NCI-H1694 (cell line): ENCODE measurements around the gene INHA.

ENCODE experiments used
- DNase-seq: peaks from one replicate; lab custom pipeline; 2025; lab: John Stamatoyannopoulos, UW

INHA gene

DNA sequence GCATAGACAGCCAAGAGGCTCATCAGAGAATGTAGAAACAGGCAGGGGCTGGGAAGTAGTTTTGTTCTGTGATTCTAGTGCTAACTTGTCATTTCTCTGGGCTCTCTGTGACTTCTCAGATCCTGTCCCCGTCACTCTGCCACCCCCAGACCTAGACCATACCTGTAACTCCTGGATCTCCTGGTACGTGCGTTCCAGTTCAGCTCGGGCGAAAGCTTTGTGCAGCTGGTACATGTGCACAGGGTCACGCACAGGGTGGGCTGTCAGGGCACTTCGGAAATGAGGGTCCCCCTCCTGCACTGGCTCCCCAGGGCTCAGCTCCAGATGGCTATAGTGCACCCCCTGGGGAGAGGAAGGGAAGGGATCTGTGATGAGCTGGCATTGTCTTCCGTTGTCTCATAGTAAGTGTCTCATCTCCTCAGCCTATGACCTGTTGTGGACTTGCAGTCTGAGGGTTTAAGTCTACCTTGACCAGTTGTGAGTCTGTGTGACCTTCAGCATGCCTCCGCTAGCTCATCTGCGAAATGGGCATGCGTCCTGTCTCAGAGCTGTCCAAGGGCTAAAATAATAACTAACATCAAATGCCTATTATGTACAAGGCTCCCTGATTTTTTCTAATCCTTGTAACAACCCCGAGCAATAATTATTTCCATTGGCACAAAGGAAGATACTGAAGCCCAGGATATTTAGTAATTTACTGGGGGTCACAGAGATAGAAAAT, 31.2 kb upstream of the INHA start:
- no peak for DNase-seq

- DNase-seq = peak; percentile 58
These were observed 30.4 kb upstream of the INHA start for GRCh38 chr2:219541611-219542180.

DNA sequence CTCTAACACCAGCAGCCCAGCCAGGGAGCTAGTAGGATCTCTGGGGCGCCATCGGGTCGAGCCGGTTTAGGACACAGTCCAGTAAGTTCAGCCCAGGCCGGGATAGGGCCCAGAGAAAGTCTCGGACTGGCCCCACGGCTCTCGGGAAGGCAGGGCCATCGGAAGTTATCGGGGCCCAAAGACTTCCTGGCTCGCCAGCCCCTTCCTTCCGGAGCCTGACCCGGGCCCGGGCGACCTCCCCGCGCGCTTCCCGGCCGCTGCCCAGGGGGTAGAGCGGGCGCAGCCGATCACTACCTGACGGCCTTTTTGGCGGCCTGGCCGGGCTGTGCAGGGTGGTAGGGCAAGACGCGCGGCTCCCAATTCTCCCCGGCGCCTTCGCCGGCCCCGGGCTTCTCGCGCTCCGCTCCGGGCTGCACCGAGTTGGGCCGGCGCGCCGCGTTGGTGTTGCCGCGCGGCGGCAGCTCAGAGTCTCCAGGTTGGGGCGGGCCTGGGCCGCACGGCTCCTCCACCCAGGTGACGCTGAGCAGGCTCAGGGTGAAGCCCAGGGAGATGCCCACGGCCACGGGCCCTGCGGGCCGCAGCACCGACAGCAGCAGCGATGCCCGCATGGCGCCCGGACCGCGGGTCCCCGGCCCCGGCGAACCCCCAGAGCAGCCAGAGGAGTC, 29.0 kb upstream of the INHA start:
- no peak for DNase-seq

DNA sequence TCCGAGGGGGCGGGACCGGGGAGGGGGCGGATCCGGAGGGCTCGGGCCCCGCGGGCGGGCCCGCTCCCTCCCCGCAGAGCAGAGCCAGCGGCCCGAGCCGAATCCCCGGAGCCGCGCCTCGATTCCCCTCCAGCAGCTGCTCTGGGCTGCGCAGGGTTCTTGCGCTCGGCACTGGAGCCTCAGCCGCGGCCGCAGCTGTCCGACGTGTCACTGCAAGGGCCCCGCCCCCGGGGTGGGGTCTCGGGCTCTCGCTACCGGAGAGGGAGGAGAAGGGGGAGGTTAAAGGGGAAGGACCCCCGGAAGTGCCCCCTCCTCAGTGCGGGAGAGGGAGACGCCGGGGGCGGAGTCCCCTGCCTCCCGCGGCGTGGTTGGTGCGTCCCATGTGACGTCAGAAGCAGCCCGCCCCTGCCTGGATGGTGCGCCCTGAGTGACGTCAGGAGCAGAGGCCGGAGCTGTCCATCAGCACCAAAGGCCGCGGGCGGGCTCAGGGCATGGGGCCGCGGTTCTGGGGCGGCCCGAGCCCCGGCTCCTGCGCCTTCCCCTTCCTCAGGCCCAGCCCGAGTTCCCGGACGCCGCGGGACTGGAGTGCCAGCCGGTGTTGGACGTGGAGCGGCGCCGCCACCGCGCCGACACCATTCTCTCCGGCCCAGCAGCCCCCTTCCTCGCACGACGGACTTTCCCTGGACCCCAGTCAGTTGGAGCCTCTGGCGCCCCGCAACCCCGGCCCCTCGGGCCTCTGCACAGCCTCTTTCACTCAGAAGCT, 28.3 kb upstream of the INHA start, which contains the start of the genes CHPF and TMEM198:
CHPF (minus strand) TSS at position 214 of the 763 bp plus-strand sequence. CDS start 271 bp downstream, outside the sequence.
TMEM198 (plus strand) TSS at position 433 of the 763 bp plus-strand sequence. CDS start 700 bp downstream, outside the sequence.
- peak; percentile 99 for DNase-seq

- DNase-seq = no peak
These were observed 27.5 kb upstream of the INHA start for GRCh38 chr2:219544567-219544966.

DNA sequence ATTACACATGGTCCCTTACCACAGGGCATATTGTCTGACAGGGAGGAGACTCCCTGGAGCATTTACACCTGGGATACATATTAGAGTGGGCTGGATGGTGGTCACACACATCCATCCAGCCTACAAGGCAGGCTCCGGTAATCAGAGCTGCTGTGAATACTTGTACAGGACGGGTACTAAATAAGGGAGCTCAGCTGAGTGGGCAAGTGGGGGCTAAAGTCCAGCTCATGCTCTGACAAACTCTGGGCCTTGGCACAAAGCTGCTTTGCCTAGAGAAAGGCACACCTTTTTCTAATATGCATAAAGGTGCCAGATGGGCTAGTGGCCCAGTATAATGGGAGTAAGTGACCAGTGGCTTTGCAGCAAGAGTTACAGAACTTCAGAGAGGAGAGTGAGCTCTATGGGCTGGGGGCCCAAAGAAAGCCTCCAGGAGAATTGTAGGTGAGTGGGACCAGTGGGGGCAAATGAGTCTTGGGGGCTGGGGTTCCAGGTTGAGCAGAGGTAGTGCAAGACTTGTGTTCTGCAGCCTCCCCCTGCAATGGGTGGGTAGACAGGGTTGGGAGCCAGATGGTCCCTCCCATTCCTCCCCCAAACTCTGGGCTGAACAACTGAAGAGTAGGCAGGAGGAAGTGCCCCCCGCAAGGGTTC, 26.7 kb upstream of the INHA start:
- no peak for DNase-seq

GRCh38 chr2:219545943-219546352, 26.2 kb upstream of the INHA start:
- no peak for DNase-seq

DNA sequence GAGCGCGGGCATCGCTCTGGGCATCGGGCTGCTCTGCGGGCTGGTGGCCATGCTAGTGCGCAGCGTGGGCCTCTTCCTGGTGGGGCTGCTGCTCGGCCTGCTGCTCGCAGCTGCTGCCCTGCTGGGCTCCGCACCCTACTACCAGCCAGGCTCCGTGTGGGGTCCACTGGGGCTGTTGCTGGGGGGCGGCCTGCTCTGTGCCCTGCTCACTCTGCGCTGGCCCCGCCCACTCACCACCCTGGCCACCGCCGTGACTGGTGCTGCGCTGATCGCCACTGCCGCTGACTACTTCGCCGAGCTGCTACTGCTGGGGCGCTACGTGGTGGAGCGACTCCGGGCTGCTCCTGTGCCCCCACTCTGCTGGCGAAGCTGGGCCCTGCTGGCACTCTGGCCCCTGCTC, 24.5 kb upstream of the INHA start:
- DNase-seq = no peak

DNA sequence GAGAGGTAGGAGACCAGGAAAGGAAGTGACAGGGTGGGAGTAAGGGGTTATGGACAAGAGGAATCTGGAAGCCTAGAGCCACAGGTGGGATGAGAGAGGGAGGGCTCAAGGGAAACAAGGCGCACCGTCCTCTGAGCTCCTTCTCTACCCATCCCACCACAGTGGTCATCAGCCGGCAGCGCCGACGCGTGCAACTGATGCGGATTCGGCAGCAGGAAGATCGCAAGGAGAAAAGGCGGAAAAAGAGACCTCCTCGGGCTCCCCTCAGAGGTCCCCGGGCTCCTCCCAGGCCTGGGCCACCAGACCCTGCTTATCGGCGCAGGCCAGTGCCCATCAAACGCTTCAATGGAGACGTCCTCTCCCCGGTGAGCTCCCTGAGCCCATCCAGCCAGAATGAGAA, 23.1 kb upstream of the INHA start:
- no peak for DNase-seq

DNA sequence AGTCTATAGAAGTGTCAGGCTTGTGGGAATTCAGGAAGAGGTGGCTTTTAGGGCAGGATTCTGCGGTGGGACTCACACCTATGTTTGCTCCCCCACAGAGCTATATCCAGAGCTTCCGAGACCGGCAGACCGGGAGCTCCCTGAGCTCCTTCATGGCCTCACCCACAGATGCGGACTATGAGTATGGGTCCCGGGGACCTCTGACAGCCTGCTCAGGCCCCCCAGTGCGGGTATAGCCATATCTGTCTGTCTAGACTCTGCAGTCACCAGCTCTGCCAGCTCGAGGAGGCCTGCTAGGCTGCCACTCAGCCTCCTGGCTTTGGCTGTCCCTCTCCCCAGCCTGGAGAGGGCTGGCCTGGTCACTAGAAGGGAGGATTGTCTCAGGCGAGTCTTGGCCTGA, 22.5 kb upstream of the INHA start:
- DNase-seq = no peak

DNA sequence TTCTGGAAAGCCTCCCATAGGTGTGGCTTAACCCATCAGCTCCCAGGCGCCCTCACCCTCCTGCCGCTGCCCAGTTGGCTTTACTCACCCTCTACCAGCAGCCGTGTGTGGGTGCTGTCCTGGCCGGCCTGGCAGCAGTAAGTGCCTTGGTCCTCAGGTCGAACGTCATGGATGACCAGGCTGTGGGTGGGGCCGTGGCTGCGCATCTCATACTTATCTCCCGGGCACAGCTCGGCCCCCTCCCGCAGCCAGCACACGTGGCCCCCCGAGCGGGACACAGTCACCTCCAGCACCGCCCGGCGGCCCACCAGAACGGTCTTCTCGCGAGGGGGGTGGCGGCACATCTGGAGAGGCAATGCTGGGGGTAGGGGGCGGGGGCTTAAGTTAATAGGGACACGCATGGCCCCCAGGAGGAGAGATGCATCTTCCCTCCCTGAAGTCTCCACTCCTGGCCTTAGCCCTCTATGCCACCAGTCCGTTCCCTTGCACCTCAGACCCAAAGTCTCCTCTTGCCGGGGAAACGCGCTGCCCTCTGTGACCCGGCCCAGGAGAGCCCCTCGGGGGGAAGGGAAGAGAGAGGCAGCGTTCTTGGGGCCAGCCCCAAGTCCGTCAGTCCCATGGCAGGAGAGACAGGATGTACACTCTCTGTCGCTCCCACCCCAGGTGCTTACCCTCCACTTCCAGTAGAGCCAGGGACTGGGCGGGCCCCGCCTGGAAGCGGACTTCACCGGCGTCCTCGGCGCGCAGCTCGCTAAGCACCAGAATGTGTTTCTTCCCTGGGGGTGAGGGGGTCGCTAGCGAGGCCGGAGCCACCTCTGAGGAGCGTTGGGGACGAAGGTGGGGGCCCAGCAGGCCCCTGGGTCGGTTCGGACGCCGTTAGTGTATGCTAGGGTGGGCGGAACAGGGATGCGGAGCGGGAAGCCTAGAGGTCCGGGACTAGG, 20.4 kb upstream of the INHA start:
- no peak for DNase-seq

DNA sequence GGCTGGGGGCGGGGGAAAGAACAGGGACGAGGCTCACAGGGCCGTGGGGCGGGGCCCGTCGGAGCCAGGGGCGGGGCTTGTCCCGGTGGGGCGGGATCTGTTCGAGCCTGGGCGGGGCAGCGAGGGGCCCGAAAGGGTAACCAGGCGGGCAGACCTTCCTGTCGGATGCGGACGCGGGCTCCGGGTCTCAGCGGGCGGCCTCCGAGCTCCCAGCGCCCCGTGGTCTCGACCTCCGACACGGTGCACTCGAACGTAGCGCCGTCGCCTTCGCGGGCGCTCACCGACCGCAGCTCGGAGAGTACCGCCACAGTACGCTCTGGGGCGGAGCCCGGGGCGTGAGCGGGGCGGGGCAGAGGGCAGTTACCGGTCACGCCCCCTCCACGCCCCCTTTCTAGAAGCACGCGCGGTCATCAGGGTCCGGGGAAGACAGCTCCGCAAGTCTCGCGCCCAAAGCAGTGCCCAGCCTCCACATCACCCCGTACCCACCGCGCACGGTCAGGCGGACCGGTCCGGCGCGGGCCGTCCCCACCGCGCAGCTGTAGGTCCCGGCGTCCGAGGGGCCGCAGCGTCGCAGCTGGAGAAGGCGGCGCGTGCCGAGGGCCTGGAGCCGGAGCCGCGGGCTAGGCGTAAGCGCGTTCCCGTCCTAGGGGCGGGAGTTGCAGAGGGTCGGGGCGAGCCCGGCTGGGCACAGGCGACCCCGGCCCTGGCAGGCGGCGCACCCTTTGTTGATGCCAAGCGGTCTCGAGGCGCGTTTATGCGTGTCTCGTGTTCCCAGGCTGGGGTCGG, 19.5 kb upstream of the INHA start:
- DNase-seq = peak; percentile 56

GRCh38 chr2:219553168-219553417, 19.0 kb upstream of the INHA start:
- no peak for DNase-seq

GRCh38 chr2:219553463-219553963, 18.6 kb upstream of the INHA start:
- no peak for DNase-seq

GRCh38 chr2:219554350-219554749, 17.8 kb upstream of the INHA start:
- DNase-seq = no peak

DNA sequence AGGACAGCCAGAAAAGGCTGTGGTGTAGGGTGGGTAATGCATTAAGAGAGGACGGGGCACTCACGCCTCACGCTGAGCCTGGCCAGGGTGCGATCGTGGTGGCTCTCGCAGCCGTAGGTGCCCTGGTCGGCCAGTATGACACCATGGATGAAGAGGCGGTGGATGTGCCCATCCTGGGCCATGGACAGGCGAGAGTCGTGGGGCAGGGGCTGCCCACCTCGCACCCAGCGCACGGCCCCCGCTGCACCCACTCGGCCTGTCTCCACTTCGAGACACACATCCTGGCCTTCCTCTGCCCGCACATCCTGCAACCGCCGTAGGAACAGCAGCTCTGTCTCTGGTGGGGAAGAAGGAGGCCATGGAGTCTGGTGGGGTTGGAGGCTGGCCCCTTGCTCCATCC, 16.2 kb upstream of the INHA start:
- DNase-seq = no peak

- DNase-seq = no peak
These were observed 15.7 kb upstream of the INHA start for GRCh38 chr2:219556413-219556812.

DNA sequence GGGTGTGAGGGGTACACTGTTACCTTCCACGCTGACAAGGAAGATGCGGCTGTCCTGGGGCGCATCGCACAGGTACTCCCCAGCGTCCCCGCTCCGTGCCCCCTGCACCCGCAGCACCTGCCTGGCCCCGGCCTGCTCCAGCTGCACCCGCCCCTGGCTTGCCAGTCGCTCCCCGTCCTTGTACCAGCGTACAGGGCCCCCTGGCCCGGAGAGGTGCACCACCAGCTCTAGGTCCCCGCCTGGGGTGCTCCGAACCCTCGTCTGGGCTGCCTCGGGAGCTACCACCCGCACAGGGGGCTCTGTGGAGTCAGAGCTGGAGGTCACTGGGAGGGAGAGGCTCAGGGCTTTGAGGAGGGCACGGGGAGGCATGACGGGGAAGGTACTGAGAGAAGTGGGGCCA, 14.8 kb upstream of the INHA start:
- no peak for DNase-seq

DNA sequence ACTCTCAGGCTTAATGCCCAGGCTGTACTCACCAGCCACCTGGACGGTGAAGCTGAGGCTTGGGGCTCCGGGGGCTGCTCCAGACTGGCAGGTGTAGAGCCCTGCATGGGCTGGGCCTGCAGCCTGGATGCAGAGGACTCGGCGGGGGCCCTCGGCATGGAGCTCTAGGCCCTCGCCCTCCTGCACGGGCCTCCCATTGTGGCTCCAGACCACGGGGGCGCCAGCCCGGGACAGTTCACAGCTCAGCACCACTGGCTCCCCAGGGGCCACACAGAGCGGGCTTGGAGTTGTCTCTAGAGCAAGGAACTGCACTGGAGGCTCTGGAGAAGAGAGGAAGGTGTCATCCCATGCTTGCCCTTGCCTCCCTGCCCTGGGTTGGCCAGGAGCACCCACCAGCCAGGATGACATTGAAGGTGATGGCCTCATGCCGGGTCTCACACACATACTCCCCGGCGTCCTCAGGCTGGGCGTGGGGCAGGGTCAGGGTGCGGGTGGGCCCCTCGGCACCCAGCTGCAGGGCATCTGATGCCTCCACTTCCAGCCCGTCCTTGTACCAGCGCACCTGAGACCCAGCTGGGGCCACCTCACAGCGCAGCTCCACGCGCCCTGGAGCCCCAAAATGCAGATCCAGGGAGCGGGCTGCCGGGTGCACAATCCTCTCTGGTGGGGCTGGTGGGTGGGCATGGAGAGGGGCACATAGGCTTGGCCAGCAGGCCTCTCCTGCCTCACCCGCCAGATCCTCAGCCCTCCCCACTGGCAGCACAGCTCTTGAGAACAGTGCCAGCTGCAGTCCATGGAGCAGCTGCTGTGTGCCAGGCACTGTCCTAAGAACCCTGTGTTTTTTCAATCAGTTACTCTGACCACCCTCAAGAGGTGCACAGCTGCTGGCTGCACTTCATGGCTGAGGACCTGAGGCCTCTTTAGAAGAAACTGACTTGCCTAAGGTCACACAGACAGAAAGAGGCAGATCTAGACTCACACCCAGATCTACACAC, 14.0 kb upstream of the INHA start:
- no peak for DNase-seq
